HG02759 (cell line): Measurements from ENCODE around the gene LCA5.
"Not testable (repeated sequence)": the region's sequence is repeated elsewhere in the genome, so short reads cannot be mapped to it uniquely, and the experiment has no call there.

ENCODE experiments used
- ATAC-seq: cut with Tn5 transposase; IDR thresholded peaks from one replicate; pipeline ENCODE4 v1.9.1; 2021; ENCODE audit warnings: mild to moderate bottlenecking, moderate library complexity; ENCODE audit not compliant: unreplicated experiment

Gene LCA5

DNA sequence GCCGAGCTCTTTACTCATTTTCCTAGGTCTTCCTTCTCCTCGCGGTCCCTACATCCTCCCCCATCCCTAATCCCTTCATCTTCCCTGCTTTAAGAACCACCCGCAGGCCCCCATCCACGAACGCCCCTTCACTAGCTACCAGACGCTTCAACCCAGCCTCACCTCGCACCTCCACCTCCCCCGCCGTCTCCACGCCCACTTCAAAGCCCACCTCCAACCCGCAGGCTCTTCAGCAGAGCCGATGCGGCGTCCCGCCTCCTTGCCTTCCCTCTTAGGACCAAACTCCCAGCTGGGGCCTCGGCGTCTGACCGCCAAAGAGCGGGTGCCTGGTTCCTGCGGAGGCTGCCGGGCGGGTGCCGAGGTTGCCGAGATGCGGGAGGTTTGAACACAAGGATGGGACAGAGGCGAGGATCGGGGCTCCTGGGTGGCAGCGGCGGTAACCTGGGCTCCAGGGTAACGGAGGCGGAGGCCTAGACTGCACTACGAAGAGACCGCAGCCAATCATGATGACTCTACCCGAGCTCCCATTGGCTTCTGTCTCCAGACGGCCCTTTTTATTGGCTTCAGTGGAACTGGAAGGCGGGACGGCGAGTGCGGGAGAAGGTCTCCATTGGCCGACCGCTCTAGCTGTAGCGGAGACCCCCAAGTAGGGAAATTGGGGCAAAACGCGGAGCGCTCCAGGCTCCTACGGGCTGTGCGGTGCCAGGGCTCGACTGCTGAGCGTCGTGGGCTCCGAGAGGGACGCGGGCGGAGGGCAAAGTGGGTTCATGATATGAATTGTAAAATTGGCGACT lies at the start of gene LCA5:
Gene LCA5, minus strand, starts transcription at position 477 of the 794 bp plus-strand sequence. CDS start 18,536 bp downstream, outside the sequence.
- ATAC-seq = peak; percentile 100

DNA sequence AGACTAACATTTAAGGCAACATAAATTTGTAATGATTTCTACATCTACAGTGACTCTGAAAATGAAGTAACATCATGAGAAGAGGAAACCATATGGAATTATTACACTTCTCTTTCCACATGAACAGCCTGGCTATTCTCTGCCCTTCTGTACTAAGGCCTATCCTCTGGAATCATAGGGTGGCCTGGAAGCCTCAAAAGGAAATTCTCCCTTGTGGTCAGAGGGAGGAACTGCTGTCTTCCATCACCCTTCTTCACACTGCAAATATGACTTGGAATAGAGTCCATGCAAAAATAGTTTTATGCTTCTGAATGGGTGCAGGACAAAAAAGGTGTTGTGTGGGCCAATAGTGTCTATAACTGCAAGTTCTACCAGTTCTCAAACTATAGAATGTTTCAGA lies 49.3 kb upstream of the LCA5 start:
- no peak for ATAC-seq

DNA sequence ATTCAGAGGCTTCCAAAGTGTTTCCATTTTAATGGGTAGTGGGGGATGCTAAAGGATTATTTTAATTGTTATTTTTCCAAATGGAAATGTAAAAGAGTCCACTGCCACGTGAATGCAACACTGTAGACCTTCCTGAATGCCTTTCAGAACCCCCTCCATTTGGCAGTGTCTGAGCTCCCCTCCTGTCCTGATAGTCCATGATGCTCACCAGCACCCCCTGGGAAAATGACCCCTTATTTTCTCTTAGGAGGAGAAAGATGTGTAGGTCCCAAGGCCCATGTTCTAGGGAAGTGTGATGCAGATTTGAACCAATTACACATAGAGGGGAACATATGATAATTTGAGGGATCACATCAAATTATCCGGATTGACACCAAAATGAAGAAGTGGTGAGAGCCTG lies 47.1 kb upstream of the LCA5 start:
- ATAC-seq = no peak

DNA sequence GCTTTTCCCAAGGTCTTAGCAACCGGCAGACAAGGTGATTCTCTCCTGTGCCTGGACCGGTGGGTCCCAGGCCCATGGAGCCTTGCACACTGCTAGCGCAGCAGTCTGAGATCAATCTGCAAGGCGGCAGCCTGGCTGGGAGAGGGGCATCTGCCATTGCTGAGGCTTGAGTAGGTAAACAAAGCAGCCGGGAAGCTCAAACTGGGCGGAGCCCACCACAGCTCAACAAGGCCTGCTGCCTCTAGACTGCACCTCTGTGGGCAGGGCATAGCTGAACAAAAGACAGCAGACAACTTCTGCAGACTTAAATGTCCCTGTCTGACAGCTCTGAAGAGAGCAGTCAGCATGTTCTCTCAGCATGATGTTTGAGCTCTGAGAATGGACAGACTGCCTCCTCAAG lies 40.7 kb upstream of the LCA5 start:
- ATAC-seq = not testable (repeated sequence)

DNA sequence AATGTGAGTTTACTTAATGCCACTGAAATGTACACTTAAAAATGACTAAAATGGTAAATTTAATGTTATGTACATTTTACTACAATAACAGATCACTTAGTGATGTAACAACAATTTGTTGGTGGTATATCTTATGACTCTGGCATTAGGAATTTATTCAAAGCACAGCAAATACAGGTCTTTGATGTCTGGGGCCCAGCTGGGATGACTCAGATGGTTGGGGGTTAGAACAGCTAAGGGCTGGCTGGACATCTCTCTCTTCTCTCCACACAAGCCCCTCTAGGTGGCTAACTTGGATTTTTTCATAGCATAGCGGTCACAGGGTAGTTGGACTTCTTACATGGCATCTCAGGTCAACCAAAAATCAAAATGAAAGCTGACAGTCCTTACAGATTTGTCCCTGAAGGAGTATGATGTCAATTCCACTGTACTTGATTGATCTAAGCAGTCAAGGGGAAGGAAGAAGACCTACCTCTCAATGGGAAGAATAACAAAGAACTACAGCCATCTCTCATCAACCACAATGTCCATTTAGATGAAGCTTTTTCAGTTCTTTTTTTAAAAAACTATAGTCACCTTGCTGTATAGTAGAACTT lies 37.5 kb upstream of the LCA5 start:
- no peak for ATAC-seq

DNA sequence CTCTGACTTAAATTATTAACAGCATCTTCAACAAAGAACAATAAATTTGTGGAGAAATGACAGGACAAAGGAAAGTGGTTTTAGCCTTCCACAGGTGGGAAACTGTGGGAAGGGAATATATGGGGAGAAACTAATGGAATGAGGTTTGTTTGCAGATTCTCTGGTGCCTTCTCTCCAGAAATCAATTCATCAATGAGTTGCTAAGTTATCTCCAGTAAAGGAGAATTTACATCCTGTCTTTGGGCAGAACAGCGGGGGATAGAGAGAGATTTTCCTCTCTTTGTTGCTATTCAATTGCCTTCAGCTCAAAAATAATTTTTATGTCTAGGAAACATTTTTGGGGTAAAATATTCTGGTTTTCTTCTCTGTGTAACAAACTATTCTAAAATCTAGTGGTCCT lies 36.9 kb upstream of the LCA5 start:
- ATAC-seq = no peak

DNA sequence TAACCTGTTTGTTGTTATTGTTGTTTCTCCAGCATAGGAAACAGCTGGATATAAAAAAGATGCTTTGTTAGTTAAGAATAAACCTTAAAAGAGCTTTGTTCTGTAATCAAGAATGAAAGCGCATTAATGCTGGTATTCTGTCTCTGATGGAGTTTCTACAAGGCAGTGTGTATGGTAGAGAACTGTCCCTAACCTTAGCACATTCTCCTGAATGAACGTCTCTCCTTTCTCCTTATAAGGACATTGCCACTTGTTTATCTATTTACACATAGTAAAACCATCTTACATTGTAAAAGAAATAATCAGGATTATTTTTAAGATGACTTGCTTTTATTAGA lies 33.8 kb upstream of the LCA5 start:
- peak; percentile 32 for ATAC-seq

DNA sequence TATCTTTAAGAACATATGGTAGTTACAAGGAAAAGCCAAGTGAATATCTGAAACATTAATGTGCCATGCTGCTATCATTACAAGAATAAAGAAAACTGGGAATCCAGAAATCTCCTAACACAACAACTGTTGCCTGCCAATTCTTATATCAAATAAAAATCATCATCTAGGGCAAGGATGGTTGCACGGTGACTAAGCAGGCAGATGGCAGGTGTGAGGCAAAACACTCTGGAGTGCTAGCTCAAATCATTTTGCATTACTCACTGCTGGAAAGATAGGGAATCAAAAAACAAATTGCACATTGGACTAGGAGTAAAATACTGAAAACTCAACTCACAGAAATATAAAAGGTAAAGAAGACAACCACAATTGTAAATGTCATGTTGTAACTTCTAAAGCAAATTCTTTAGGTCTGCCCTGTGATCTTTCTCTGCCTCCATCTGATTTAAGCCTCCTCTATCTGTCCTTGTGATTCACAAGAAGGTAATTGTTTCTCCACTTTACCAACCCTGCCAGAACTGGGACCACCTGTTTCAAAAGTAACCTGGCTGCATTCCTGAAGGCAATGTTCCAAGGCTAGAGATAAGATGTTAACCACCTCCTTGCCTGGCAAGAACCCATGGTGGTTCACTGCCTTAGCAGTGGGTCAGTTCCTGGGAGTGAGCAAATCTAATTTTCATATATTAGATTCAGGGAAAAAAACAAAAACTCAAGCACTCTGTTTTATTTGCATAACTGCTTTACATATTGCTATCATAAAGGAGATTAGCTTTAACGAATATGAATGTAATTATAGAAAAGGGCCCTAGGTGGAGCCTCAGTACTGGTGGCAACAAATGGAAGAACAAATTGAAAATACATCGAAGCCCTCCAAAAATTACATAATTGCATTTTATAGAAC lies 33.1 kb upstream of the LCA5 start:
- peak; percentile 80 for ATAC-seq

DNA sequence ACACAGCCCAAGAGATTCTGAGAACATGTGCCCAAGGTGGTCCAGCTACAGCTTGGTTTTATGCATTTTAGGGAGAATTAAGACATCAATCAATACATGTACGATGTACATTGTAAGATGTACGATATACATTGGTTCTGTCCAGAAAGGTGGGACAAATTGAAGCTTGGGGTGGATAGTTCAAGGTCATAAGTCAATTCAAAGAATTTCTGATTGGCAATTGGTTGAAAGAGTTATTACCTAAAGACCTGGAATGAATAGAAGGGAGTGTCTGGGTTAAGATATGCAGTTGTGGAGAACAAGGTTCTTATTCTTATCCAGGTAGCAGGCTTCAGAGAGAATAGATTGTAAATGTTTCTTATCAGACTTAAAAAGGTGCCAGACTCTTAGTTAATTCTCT lies 31.8 kb upstream of the LCA5 start:
- no peak for ATAC-seq

DNA sequence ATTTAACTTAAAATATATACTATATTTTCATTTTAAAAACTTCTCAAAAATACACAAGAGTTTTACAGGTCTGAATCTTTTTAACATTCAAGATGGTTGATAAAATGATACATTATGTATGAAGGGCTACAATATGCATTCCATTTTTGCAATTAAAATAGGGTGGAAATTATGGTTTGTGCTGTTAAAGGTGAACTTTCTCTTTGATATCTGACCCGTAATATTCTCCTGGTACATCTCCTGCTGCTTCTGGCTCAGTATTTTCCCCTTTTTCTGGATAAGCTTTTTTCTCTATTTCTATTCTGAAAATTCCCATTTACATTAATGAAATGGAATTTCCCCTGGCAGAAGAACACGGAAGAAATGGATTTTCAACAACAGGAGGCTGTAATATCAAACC lies 27.4 kb upstream of the LCA5 start:
- ATAC-seq = no peak

DNA sequence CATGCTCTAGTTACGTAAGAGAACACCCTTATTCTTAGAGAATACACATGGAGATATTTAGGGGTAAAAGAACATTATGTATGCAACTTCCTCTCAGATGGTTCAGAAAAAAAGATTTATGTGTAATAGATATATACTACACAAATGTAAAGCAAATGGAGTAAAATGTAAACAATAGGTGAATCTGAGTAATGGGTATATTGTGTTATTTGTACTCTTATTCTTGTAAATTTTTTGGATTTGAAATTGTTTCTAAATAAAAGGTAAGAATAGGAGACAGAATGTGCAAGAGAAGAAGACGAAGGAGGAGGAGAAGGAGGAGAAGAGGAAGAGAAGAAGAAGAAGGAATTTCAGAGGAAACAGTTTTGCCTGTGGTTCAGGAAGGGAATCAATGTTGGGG lies 22.5 kb upstream of the LCA5 start:
- ATAC-seq = no peak

DNA sequence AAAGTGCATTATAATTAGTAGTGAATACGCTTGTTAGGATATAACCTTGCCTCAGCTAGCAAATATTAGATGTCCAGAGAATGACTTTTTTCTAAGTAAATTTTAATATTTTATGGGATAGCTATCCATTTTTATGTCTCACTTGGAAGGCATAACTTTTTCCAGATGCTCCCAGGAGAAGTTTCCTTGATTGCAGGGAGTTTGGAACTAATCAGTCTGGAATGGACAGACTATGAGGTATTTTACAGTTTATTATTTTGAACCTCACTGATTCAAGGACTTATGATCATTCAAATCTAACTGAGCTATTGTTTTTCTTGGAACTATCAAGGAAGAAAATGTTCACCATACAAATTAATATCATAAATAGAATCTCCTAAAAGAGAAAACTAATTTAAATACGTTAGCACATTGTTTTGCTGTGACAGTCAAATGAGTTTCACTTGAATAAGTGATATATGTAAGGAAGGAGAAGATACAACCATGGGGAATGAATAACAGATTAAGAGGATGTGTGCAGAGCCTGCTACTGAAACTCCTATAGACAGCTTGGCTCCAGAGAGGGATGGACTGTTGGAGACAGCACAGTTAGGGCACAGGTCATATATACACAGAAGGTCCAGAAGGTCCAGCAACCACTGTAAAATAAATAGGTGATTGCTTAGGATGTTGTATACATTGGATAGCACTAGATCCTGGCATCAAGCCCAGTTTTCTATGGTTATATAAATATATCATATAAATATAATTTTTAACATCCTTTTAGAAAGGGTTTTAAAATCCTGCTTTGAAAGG lies 20.6 kb upstream of the LCA5 start:
- ATAC-seq = no peak

DNA sequence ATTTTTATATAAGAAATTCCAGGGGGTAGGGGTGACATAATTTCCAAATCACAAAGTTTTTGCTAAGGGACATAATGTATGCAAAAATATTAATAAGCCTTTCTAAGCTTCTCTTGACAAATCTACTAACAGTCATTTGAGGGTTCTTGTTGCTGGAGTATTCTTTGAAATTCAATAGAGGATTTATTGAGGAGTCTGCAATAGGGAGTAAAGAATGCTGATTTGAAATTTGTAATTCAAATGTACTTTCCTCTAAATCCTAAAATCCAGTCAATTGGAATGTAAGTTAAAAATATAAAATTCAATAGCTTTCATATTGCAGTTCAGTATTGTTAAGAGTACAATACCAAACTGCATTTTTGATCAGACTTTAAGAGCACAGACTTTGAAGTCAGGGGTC lies 17.1 kb upstream of the LCA5 start:
- ATAC-seq = no peak

DNA sequence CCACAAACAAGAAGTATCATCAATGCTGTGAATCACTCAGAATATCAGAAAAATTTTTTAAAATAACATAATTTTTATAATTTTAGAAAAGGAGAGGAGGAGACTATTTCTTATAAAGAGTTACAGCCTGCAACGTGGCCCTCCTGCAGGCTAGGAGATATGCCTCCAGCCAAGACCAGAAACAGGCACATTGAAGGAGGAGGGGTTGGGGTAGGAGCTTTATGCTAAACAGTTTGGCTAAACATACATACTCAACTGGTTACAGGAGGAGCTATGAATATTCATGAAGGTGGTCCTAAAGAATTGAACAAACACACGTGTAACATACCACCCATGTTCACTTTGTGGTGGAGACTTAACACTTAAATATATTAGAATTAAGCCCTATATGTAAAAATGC lies 14.2 kb upstream of the LCA5 start:
- ATAC-seq = no peak

DNA sequence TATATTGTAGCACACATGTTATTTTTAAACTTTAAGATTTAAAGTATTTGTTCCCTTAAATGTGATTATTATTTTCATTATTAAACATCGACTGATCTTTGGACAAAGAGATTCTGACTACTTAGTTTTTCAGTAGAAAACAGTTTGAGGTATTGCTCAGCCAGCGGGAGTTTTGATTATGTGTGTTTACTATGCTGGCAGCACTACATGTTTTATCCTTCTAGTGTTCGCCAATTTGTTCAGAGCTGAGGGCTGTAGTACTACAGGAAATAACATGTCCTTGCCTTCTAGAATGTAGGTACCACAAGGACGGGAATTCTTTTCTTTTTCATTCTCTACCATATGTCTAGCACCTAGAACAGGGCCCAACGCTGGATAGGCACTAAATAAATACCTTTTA lies 11.1 kb upstream of the LCA5 start:
- no peak for ATAC-seq

DNA sequence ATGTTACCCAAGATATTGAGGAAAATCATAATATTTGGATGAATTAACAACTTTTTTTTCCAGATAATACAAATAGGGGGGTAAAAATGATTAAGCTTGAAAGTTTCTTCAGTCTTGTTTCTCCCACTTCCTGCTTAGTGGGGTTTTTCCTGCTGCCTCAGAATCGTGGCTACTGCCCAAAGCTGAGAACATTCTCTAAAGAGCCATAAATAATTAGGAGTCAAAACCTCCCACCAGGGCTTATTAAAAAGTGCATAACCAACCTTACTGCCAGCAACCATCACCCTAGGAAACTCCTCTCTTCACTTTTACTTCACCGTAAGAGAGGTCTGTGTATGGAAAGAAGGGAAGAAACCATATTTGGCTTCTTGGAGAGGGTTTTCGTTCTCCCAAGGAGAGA lies 9.0 kb upstream of the LCA5 start:
- ATAC-seq = no peak

DNA sequence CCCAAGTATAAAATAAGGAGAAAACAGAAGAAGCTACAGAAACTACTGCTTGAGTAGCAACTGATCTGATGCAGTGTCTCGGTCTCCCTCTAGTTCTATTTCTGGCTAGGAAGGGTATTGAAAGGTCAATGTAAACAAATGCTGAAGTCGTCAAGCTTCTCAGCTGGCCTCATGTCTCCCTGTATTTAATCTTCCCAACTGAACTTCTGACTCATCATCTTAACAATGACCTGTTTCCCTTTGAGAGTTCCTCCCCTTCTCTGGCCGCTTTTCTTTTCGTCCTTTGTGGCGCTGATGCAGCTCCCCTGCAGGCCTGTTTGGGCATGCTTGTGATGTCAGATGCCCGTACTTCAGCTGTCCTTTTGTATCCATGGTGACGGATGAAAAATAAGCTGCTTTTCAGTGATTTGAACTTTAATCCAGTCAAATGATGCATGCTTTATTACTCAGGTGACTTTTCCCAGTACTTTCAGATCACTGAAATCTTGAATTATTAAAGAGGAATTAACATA lies 7.8 kb upstream of the LCA5 start:
- ATAC-seq = peak; percentile 81

DNA sequence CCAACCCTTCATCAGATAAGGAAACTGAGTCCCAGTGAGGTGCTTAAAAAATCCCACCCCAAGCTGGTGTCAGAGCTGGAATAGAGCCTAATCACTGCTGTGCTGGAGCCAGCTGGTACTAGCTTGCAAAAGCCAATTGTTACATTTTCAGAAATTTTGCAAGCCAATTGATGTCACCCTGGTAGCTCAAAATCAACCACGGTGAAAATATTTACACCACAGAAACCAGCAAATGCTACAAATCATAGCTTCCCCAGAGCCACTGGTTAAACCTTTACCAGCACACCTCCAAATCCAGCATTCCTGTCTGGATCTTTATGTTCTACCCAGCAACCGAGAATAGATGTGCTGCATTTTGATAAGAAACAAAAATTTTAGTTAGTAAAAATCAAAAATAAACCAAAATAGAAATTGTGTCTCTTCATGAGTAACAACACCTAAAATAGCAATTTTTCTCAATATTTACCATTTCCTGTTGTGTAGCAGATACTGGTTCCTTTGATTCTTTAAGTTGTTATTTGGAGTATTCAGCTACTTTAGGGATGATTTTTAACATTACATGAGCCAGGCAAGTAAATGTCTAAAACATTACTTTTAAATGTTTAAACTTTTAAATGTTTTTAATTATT lies 7.2 kb upstream of the LCA5 start:
- ATAC-seq = peak; percentile 69

DNA sequence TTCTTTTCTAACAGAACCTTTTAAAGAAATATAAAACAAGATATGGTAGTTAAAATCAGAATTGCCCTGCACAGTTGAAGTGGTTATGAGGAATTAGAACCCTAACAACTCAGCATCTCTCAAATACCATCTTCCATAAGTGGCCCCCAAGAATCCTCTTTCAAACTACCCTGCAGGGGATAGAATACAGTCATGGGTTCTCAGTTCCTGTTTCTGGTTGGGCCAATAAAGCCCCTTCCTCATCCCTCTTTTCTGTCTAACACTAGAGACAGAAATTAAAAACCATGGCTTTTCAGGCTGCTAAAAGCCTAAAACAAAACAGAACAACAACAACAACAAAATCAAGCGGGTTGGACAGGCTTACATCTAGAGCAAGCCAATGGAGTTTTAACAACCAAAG lies 6.7 kb upstream of the LCA5 start:
- ATAC-seq = peak; percentile 30

DNA sequence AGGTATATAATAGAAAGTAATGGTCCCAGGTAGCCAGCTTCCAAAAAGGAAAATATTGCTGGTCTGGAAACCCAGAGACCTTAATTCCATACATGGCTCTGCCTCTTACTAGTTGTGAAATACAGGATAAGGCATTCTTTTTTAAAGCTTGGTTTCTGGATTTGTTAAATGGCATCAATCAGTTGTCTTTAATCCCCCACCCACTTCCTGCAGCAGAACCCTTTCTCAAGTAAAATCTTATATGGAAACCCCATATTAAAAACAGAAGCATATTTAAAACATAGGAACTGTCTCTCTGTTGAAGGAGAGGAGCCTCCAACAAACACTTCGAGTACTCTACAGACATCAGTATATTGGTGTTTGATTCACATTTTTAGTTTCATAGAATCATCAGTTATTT lies 6.2 kb upstream of the LCA5 start:
- ATAC-seq = no peak
